ENCODE data around the gene MUC3A. TPM values are rescaled to one million over a fixed set of nuclear protein-coding genes. Genes with fewer than 3 reads are reported as not detected.

Gene MUC3A
- total and polyA plus RNA-seq, 2 of the 4 experiments (the other 2 are of a cell fraction): 0.05 TPM; not detected in 1

DNA sequence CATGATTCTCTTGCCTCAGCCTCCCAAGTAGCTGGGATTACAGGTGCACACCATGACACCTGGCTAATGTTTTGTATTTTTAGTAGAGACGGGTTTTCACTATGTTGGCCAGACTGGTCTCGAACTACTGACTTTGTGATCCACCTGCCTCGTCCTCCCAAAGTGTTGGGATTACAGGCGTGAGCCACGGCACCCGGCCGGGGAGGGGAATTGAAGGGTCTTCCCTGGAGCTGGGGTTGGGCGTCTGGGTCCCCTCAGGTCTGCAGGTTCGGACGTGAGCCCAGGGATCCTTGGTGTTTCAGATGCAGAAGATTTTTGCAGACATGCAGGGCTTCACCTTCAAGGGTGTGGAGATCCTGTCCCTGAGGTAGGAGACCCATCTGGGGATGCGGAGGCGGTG lies 14.1 kb downstream of the MUC3A start:
- Histone ChIP-seq H3K9me3 (ENCODE audit: control insufficient read depth, insufficient read depth, low read length) (no peaks in the 10 kb centered on the region; the same call in 1 of the 2 replicates), H3K27me3 (ENCODE audit: control insufficient read depth, insufficient read depth, low read length) (peaks cover 68% of the 10 kb centered on the region), H3K9ac (ENCODE audit: low read depth, low read length) (no peak overlapping the region), H3K14ac (replicated peaks; ENCODE audit: low read depth, low read length) (no peak overlapping the region), H2BK20ac (ENCODE audit: low read depth, low read length) (no peak overlapping the region), H3K18ac (ENCODE audit: low read depth, low read length) (no peak overlapping the region), H3K36me3 (ENCODE audit: control insufficient read depth, insufficient read depth, low read length) (no peaks in the 10 kb centered on the region), H4K91ac (ENCODE audit: insufficient read depth, low read depth, low read length) (no peak overlapping the region), H3K4me1 (ENCODE audit: control insufficient read depth, insufficient read depth, low read length) (no peaks in the 10 kb centered on the region), H2BK15ac (ENCODE audit: low read depth, low read length) (no peak overlapping the region), H3K23ac (ENCODE audit: low read depth, low read length) (no peak overlapping the region), H3K4me3 (ENCODE audit: insufficient read depth, low read depth, low read length) (no peak overlapping the region), H3K56ac (ENCODE audit: extremely low read depth, insufficient read depth, low read length) (no peak overlapping the region), H3K4ac (ENCODE audit: low read depth, low read length) (no peak overlapping the region), H2AFZ (replicated peaks; ENCODE audit: low read length, poor library complexity) (no peak overlapping the region), H3K9me1 (ENCODE audit: insufficient read depth, low read length) (no peaks in the 10 kb centered on the region), H2BK120ac (ENCODE audit: low read depth, low read length) (no peak overlapping the region), H2AK9ac (replicated peaks; ENCODE audit: low read depth, low read length, poor library complexity) (no peak overlapping the region), H3K79me1 (ENCODE audit: low read depth in 1 of 2, low read length in 2 of 2) (no peaks in the 10 kb centered on the region), H4K8ac (ENCODE audit: low read depth in 2 of 2, low read length in 2 of 2) (no peak overlapping the region), H2BK5ac (ENCODE audit: low read depth, low read length, poor library complexity, severe bottlenecking) (no peak overlapping the region), H4K20me1 (ENCODE audit: insufficient read depth, low read length) (no peaks in the 10 kb centered on the region), H3K27ac (ENCODE audit: insufficient read depth, low read length) (no peak overlapping the region), H2AK5ac (ENCODE audit: low read depth, low read length) (no peak overlapping the region), H4K5ac (ENCODE audit: low read depth, low read length) (no peak overlapping the region), H3K4me2 (ENCODE audit: low read depth, low read length) (no peak overlapping the region)
- intact Hi-C loops (cut with micrococcal nuclease): no loop called here
- no peak for DNase-seq
- 75% methylated on average over 7 of the region's 12 CpGs; no CpG with 5 or more reads in 1 of the 2 experiments for WGBS, 2 experiments (ENCODE audit: extremely low coverage in 2 of 2, insufficient read length in 1 of 2)
- BruUV-seq (replicated peaks): no TSS peak
- in situ Hi-C loops (cut with MboI; ENCODE audit: low sequenced_read_pairs): loop anchor here (25.0 kb wide), 1 partner anchor 499 kb away; no protein-coding TSS in a partner anchor
- ChIA-PET CTCF (interaction anchor here (0.6 kb wide), 1 partner anchor 821 kb away, joined by 3 read pairs; no protein-coding TSS in a partner anchor), POLR2A (ENCODE audit: unreplicated experiment) (no interaction called here)
- dilution Hi-C loops (cut with HindIII; ENCODE audit: low sequenced_read_pairs, unreplicated experiment): no loop called here
- TF ChIP-seq SMC3 (IDR thresholded peaks at IDR 0.05; ENCODE audit: low read depth, low read length) (no peak), MXI1 (IDR thresholded peaks at IDR 0.05; ENCODE audit: borderline replicate concordance, low read depth, low read length) (no peak), RFX5 (IDR thresholded peaks at IDR 0.05; ENCODE audit: low read depth, low read length) (no peak), CEBPB (IDR thresholded peaks at IDR 0.05; ENCODE audit: low read depth, low read length) (no peak), NFE2L2 (IDR thresholded peaks at IDR 0.05; ENCODE audit: low read depth, low read length) (no peak), POLR2A (IDR thresholded peaks at IDR 0.05; ENCODE audit: low read depth, low read length) (no peak), RCOR1 (IDR thresholded peaks at IDR 0.05; ENCODE audit: insufficient replicate concordance, low read length) (no peak), CHD1 (IDR thresholded peaks at IDR 0.05; ENCODE audit: low read depth, low read length) (no peak), BHLHE40 (IDR thresholded peaks at IDR 0.05; ENCODE audit: low read depth, low read length) (no peak), FOS (IDR thresholded peaks at IDR 0.05; ENCODE audit: low read depth, low read length) (no peak), RAD21 (IDR thresholded peaks at IDR 0.05; ENCODE audit: low read length) (no peak), MAZ (IDR thresholded peaks at IDR 0.05; ENCODE audit: borderline replicate concordance, low read depth, low read length) (no peak), MAFK (IDR thresholded peaks at IDR 0.05; ENCODE audit: low read depth, low read length) (no peak)
- TF ChIP-seq, protein P1, sequence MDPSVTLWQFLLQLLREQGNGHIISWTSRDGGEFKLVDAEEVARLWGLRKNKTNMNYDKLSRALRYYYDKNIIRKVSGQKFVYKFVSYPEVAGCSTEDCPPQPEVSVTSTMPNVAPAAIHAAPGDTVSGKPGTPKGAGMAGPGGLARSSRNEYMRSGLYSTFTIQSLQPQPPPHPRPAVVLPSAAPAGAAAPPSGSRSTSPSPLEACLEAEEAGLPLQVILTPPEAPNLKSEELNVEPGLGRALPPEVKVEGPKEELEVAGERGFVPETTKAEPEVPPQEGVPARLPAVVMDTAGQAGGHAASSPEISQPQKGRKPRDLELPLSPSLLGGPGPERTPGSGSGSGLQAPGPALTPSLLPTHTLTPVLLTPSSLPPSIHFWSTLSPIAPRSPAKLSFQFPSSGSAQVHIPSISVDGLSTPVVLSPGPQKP (IDR thresholded peaks at IDR 0.05; ENCODE audit: borderline replicate concordance, low read depth, low read length): no peak
- TF ChIP-seq, protein P2, sequence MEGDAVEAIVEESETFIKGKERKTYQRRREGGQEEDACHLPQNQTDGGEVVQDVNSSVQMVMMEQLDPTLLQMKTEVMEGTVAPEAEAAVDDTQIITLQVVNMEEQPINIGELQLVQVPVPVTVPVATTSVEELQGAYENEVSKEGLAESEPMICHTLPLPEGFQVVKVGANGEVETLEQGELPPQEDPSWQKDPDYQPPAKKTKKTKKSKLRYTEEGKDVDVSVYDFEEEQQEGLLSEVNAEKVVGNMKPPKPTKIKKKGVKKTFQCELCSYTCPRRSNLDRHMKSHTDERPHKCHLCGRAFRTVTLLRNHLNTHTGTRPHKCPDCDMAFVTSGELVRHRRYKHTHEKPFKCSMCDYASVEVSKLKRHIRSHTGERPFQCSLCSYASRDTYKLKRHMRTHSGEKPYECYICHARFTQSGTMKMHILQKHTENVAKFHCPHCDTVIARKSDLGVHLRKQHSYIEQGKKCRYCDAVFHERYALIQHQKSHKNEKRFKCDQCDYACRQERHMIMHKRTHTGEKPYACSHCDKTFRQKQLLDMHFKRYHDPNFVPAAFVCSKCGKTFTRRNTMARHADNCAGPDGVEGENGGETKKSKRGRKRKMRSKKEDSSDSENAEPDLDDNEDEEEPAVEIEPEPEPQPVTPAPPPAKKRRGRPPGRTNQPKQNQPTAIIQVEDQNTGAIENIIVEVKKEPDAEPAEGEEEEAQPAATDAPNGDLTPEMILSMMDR (conservative IDR thresholded peaks at IDR 0.05; ENCODE audit: low read depth, low read length): no peak
- TF ChIP-seq, protein P3, sequence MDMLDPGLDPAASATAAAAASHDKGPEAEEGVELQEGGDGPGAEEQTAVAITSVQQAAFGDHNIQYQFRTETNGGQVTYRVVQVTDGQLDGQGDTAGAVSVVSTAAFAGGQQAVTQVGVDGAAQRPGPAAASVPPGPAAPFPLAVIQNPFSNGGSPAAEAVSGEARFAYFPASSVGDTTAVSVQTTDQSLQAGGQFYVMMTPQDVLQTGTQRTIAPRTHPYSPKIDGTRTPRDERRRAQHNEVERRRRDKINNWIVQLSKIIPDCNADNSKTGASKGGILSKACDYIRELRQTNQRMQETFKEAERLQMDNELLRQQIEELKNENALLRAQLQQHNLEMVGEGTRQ (IDR thresholded peaks at IDR 0.05; ENCODE audit: low read depth, low read length): no peak
- ATAC-seq (ENCODE audit: low read depth): no peak
